GM12878 (cell line): ENCODE results near the gene WDFY3. TPM values are rescaled to one million over a fixed set of nuclear protein-coding genes. Genes with fewer than 3 reads are reported as not detected.

Source experiments
- polyA plus RNA-seq, 11 experiments: library from polyadenylated mRNA; depleted of rRNA in 4 of 11; unstranded in 6 of 11; stranded (reverse) in 5 of 11; fragments of >200 nt; fragmentation: Nextera tagmentation in 4 of 11; fragmentation: Illumina TruSeq in 1 of 11; extraction: Ambion mirVana in 4 of 11; extraction: Trizol in 1 of 11; gene quantifications; 1 replicate in 1 of 11; 2 replicates in 10 of 11; pipeline versions ENCODE4 v1.2.1 to v1.2.3, GENCODE V29; 2011 to 2016; ENCODE audit warnings: inconsistent platforms in 2 of 11, missing spikeins in 2 of 11, low read depth in 1 of 11
- total RNA-seq, 4 experiments: library from RNA; depleted of rRNA in 3 of 4; stranded (reverse); fragments of >200 nt in 3 of 4; fragmentation: Illumina TruSeq in 1 of 4; extraction: Trizol in 1 of 4; gene quantifications; 2 replicates each; pipeline versions ENCODE4 v1.2.1 to v1.2.3, GENCODE V29; 2013 to 2021
- TF ChIP-seq, protein P1 (sequence below): IDR thresholded peaks from 2 replicates; pipeline ENCODE4 v1.6.1; 2012; ENCODE audit warnings: improper control_type of control experiment, low read depth, low read length; ENCODE audit not compliant: insufficient replicate concordance
- TF ChIP-seq, protein P2 (sequence below): fragments of 450-650 bp; IDR thresholded peaks from 2 replicates; pipeline ENCODE4 v1.6.1; 2018; ENCODE audit warnings: borderline replicate concordance, mild to moderate bottlenecking; ENCODE audit not compliant: partially characterized antibody
- TF ChIP-seq, protein P3 (sequence below): IDR thresholded peaks from 2 replicates; pipeline ENCODE4 v1.6.1; 2011; ENCODE audit warnings: low read depth, low read length, improper control_type of control experiment, borderline replicate concordance

WDFY3 gene
- total and polyA plus RNA-seq, 10 of the 15 experiments (the other 5 are each of a cell fraction or from before 2014, with no cell fraction given), result 0.01 to 0.23 (median 0.12) TPM; not detected in 2

DNA sequence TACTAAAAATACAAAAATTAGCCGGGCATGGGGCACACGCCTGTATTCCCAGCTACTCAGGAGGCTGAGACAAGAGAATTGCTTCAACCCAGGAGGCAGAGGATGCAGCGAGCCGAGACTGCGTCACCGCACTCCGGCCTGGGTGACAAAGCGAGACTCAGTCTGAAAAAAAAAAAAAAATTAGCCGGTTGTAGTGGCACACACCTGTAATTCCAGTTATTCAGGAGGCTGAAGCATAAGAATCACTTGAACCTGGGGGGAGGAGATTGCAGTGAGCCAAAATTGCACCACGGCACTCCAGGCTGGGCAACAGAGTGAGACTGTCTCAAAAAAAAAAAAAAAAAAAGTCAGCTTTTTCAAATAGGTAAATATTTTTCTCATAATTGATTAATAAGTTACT, 71.9 kb downstream of the WDFY3 start (continued):
- TF ChIP-seq, protein P1, sequence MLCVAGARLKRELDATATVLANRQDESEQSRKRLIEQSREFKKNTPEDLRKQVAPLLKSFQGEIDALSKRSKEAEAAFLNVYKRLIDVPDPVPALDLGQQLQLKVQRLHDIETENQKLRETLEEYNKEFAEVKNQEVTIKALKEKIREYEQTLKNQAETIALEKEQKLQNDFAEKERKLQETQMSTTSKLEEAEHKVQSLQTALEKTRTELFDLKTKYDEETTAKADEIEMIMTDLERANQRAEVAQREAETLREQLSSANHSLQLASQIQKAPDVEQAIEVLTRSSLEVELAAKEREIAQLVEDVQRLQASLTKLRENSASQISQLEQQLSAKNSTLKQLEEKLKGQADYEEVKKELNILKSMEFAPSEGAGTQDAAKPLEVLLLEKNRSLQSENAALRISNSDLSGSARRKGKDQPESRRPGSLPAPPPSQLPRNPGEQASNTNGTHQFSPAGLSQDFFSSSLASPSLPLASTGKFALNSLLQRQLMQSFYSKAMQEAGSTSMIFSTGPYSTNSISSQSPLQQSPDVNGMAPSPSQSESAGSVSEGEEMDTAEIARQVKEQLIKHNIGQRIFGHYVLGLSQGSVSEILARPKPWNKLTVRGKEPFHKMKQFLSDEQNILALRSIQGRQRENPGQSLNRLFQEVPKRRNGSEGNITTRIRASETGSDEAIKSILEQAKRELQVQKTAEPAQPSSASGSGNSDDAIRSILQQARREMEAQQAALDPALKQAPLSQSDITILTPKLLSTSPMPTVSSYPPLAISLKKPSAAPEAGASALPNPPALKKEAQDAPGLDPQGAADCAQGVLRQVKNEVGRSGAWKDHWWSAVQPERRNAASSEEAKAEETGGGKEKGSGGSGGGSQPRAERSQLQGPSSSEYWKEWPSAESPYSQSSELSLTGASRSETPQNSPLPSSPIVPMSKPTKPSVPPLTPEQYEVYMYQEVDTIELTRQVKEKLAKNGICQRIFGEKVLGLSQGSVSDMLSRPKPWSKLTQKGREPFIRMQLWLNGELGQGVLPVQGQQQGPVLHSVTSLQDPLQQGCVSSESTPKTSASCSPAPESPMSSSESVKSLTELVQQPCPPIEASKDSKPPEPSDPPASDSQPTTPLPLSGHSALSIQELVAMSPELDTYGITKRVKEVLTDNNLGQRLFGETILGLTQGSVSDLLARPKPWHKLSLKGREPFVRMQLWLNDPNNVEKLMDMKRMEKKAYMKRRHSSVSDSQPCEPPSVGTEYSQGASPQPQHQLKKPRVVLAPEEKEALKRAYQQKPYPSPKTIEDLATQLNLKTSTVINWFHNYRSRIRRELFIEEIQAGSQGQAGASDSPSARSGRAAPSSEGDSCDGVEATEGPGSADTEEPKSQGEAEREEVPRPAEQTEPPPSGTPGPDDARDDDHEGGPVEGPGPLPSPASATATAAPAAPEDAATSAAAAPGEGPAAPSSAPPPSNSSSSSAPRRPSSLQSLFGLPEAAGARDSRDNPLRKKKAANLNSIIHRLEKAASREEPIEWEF, result no peak
- TF ChIP-seq, protein P2, sequence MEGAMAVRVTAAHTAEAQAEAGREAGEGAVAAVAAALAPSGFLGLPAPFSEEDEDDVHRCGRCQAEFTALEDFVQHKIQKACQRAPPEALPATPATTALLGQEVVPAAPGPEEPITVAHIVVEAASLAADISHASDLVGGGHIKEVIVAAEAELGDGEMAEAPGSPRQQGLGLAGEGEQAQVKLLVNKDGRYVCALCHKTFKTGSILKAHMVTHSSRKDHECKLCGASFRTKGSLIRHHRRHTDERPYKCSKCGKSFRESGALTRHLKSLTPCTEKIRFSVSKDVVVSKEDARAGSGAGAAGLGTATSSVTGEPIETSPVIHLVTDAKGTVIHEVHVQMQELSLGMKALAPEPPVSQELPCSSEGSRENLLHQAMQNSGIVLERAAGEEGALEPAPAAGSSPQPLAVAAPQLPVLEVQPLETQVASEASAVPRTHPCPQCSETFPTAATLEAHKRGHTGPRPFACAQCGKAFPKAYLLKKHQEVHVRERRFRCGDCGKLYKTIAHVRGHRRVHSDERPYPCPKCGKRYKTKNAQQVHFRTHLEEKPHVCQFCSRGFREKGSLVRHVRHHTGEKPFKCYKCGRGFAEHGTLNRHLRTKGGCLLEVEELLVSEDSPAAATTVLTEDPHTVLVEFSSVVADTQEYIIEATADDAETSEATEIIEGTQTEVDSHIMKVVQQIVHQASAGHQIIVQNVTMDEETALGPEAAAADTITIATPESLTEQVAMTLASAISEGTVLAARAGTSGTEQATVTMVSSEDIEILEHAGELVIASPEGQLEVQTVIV, result no peak
- TF ChIP-seq, protein P3, sequence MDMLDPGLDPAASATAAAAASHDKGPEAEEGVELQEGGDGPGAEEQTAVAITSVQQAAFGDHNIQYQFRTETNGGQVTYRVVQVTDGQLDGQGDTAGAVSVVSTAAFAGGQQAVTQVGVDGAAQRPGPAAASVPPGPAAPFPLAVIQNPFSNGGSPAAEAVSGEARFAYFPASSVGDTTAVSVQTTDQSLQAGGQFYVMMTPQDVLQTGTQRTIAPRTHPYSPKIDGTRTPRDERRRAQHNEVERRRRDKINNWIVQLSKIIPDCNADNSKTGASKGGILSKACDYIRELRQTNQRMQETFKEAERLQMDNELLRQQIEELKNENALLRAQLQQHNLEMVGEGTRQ, result no peak
